Hepatocyte (in vitro differentiated cells): ENCODE data around the gene LYRM9.

ENCODE experiments used
- CTCF ChIP-seq: fragments of 200-600 bp; sonication (generic); IDR thresholded peaks from 2 replicates; pipeline ENCODE4 v1.5.1; 2016; ENCODE audit warnings: antibody characterized with exemption, mild to moderate bottlenecking; ENCODE audit not compliant: poor library complexity
- EZH2phosphoT487 ChIP-seq: fragments of 200-600 bp; sonication (generic); IDR thresholded peaks from one replicate; pipeline ENCODE4 v1.6.1; 2018; ENCODE audit warnings: antibody characterized with exemption, mild to moderate bottlenecking, low read depth, moderate library complexity; ENCODE audit not compliant: unreplicated experiment, severe bottlenecking

- TF ChIP-seq CTCF, result no peak
- TF ChIP-seq EZH2phosphoT487, result no peak
These were observed 24.6 kb downstream of the LYRM9 start for GRCh38 chr17:27868565-27868964.
